ENCODE data around the gene MGRN1. TPM values are rescaled to one million over a fixed set of nuclear protein-coding genes. Genes with fewer than 3 reads are reported as not detected.

The MGRN1 gene
- 10 to 100 TPM; 16.3 to 69.6 (median 34.5) TPM for total RNA-seq

DNA sequence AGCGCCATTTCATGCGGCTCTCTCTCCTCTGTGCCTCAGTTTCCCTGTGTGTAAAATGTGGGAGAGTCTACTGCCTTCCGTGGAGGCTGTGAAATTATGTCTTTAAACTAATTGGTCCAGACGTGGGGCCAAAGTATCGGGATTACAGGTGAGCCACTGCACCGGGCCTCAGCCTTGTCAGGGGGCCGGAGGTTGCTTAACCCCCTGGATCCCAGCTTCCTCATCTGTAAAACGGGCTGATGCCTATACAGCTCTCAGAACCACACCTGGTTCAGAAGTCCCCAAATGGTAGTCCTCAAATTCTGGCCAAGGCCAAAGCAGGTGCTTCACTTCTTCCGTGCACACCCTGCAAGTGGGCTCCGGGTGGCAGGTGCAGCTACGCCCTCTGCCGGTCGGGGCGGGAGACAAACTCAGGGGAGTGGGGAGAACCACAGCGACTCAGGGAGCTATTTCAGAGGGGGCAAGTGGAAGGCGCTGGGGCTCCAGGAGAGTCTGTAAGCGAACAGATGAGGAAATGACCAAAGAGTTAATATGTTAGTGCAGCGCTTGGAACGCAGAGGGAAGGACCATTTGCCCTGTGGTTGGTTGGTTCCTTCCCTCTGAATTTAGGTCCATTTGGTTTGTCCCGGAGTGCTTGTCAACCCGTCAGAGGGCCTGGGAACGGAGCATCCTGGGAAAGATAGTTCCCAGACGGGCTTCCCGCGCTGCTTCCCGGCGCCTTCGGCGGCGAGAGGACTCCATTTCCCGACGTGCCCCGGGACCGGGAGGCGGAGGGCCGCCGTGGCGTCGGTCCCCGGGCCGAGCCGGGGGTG, at the start of gene MGRN1:
Gene MGRN1 (plus strand): TSS at position 812 of the 812 bp plus-strand sequence. CDS start 135 bp downstream, outside the sequence.
- in situ Hi-C loops (cut with MboI; ENCODE audit: low pct_unique_long_range_greater_than_20kb in 2 of 9, low sequenced_read_pairs in 9 of 9, unreplicated experiment in 9 of 9), result no loop called here
- WGBS, 10 experiments, result 0 to 100% (median 24%) methylated on average over 1 to 12 of the region's 42 CpGs; no CpG with 5 or more reads in 1 of the 10 experiments

DNA sequence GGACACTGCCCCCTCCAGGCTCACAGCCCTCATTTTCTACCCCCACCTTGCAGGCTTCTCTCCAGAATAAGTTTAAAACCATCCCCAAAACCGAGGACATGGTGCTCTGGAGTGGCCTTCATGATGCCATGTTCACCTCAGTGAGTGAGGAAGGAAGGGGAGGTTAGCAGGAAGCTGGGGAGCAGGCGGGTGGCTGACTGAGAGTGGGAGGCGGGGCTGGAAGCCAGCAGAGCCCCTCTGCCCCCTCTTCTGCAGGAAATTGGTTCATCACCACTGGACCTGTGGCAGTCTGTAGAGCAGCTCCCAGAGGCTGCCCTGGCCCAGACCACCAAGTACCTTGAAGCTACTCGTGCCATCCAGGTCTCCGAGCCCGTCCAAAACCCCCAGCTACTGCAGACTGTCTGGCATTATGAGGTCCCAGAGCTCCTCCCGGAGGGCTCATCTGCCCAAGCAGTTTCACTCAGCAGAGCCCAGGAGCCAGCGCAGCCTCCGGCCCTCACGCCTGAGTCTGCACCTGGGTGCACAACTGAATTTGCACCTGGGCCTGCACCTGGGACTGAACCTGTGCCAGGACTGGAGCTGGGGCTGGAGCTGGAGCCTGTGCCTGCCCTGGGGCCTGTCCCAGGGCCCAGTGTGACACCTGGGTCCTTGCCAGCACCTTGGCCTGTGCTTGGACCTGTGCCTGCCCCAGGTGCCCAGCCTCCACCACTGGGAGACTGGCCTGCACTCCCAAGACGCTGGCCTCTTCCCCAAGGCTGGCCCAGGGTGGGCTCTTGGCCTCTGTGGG, 49.5 kb upstream of the MGRN1 start:
- Histone ChIP-seq H3K27ac (no peak overlapping the region), H3K4me1 (replicated peaks in 1 of 2) (no peaks in the 10 kb centered on the region), H3K4me3 (no peak overlapping the region)
- in situ Hi-C loops (cut with MboI; ENCODE audit: low pct_unique_long_range_greater_than_20kb in 2 of 9, low sequenced_read_pairs in 9 of 9, unreplicated experiment in 9 of 9), result no loop called here
- 67 to 100% (median 85%) methylated on average over 1 to 6 of the region's 11 CpGs; no CpG with 5 or more reads in 5 of the 10 experiments for WGBS, 10 experiments
- ATAC-seq (replicated peaks in 6 of 8), result peak in 1 of 8 experiments; percentile 45

More for the DNA sequence above, at the start of gene MGRN1:
- H3K4me1 ChIP-seq (replicated peaks in 1 of 2), result peaks cover 7 to 9% of the 10 kb centered on the region in 2 donors
- peak; percentile 87 to 97 (median 94) for ATAC-seq (replicated peaks in 6 of 8)
- H3K4me3 ChIP-seq, result peak within 1 kb of the TSS; percentile 59 to 97 (median 75)
- H3K27ac ChIP-seq, result peak within 1 kb of the TSS; percentile 91 to 93

DNA sequence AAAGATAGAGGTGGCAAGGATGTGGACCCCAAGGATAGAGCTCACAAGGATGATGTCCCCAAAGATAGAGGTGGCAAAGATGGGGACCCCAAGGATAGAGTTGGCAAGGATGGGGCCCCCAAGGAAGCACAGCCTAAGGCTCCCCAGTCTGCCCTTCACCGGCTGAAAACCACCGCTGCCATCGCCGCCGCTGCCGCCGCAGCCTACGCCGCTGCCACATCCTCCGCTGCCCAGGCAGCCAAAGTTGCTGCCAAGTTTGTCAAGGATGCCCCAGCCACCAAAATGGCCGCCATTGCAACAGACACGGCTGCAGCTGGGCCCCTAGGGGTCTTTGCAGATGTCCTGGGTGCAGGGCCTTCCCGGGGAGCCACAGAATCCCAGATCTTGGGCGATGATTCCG, 48.6 kb upstream of the MGRN1 start:
- in situ Hi-C loops (cut with MboI; ENCODE audit: low pct_unique_long_range_greater_than_20kb in 2 of 9, low sequenced_read_pairs in 9 of 9, unreplicated experiment in 9 of 9), result no loop called here
- ATAC-seq (replicated peaks in 6 of 8), result no peak

DNA sequence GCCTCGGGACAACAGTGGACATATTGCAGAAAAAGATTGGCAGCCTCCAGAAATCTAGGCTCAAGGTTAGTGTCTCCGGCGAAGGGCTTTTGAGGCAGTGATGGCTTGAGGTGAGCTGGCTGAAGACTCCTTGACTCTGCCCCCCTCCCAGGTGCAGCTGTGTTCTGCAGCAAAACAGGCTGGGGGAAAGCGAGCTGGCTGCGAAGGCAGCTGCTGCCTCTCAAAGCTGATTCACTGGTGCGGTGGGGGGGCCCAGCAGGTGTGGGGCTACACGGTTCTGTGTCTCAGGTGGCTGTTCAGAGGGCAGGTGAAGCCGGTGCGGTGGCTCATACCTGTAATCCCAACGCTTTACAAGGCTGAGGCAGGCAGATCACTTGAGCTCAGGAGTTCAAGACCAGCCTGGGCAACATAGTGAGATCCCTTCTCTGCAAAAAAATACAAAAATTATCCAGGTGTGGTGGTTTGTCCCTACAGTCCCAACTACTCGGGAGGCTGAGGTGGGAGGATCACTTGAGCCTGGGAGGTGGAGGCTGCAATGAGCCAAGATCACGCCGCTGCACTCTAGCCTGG, 45.6 kb upstream of the MGRN1 start:
- in situ Hi-C loops (cut with MboI; ENCODE audit: low pct_unique_long_range_greater_than_20kb in 2 of 9, low sequenced_read_pairs in 9 of 9, unreplicated experiment in 9 of 9), result no loop called here
- H3K27ac ChIP-seq, result no peak overlapping the region
- WGBS, 10 experiments, result 50 to 92% (median 79%) methylated on average over 2 to 7 of the region's 13 CpGs; no CpG with 5 or more reads in 6 of the 10 experiments
- H3K4me3 ChIP-seq, result no peak overlapping the region
- no peaks in the 10 kb centered on the region for H3K4me1 ChIP-seq (replicated peaks in 1 of 2)
- no peak for ATAC-seq (replicated peaks in 6 of 8)

More for the DNA sequence above, 48.6 kb upstream of the MGRN1 start:
- no peak overlapping the region for H3K27ac ChIP-seq
- 80 to 100% (median 95%) methylated on average over 1 to 9 of the region's 15 CpGs; no CpG with 5 or more reads in 5 of the 10 experiments for WGBS, 10 experiments
- no peaks in the 10 kb centered on the region for H3K4me1 ChIP-seq (replicated peaks in 1 of 2)
- no peak overlapping the region for H3K4me3 ChIP-seq

DNA sequence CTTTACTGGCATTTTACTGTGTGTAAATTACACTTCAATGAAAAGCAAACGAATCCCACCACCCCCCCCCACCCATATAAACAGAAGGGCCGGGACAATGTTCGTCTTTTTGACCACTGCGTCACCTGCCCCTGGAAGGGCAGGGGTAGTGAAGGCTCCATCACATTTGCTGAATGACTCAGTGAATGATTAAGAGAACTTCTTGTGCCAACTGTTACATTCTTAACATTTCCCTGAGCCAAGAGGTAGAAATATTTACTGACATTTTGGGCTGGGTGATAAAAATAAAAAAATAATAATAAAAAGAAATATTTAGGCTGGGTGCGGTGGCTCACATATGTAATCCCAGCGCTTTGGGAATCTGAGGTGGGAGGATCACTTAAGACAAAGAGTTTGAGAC, 44.4 kb upstream of the MGRN1 start:
- in situ Hi-C loops (cut with MboI; ENCODE audit: low pct_unique_long_range_greater_than_20kb in 2 of 9, low sequenced_read_pairs in 9 of 9, unreplicated experiment in 9 of 9), result no loop called here
- 57 to 87% (median 78%) methylated on average over 2 to 5 of the region's 6 CpGs; no CpG with 5 or more reads in 4 of the 10 experiments for WGBS, 10 experiments
- H3K27ac ChIP-seq, result no peak overlapping the region
- no peak for ATAC-seq (replicated peaks in 6 of 8)
- no peaks in the 10 kb centered on the region for H3K4me1 ChIP-seq (replicated peaks in 1 of 2)
- H3K4me3 ChIP-seq, result no peak overlapping the region

DNA sequence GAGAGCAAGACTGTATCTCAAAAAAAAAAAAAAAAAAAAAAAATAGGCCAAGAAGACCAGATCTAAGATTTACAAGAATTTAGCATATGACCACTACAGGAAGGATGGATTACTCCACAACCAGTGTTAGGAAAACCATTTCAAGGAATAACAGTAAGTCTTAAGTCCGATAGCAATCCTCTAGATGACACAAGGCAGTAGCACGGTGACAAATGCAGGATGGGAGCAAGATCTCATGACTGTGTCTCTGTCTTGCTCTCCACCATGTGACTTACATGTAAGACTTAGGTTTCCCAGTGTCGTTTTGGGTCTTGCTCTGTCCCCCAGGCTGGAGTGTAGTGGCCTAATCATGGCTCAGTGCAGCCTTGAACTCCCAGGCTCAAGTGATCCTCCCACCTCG, 40.7 kb upstream of the MGRN1 start:
- in situ Hi-C loops (cut with MboI; ENCODE audit: low pct_unique_long_range_greater_than_20kb in 2 of 9, low sequenced_read_pairs in 9 of 9, unreplicated experiment in 9 of 9), result no loop called here

DNA sequence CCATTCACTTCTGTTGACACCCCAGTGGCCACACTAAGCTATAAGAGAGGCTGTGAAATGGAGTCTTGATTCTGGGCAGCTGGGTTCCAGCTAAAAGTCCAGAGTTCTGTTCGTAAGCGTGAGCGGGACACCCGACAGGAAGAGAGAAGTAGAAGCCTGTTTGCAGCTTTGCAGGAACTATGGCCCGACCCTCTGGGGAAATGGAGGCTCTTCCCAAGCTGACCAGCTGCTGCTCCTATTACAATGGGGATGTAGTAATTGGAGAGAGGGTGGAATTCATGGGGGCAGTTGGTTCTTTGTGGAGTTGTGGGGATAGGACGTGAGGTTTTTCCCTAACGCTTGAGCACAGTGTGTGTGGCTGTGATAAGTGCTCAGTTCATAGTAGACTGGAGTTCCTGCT, 38.3 kb upstream of the MGRN1 start:
- no peak for ATAC-seq (replicated peaks in 6 of 8)
- H3K27ac ChIP-seq, result no peak overlapping the region
- 30 to 79% (median 69%) methylated on average over 2 to 7 of the region's 7 CpGs; no CpG with 5 or more reads in 4 of the 10 experiments for WGBS, 10 experiments
- in situ Hi-C loops (cut with MboI; ENCODE audit: low pct_unique_long_range_greater_than_20kb in 2 of 9, low sequenced_read_pairs in 9 of 9, unreplicated experiment in 9 of 9), result no loop called here
- no peaks in the 10 kb centered on the region for H3K4me1 ChIP-seq (replicated peaks in 1 of 2)
- H3K4me3 ChIP-seq, result no peak overlapping the region

More for the DNA sequence above, 40.7 kb upstream of the MGRN1 start:
- H3K4me1 ChIP-seq (replicated peaks in 1 of 2), result no peaks in the 10 kb centered on the region
- no peak overlapping the region for H3K27ac ChIP-seq
- H3K4me3 ChIP-seq, result no peak overlapping the region
- WGBS, 10 experiments, result 67 to 100% (median 93%) methylated on average over 1 to 2 of the region's 4 CpGs; no CpG with 5 or more reads in 5 of the 10 experiments
- no peak for ATAC-seq (replicated peaks in 6 of 8)

DNA sequence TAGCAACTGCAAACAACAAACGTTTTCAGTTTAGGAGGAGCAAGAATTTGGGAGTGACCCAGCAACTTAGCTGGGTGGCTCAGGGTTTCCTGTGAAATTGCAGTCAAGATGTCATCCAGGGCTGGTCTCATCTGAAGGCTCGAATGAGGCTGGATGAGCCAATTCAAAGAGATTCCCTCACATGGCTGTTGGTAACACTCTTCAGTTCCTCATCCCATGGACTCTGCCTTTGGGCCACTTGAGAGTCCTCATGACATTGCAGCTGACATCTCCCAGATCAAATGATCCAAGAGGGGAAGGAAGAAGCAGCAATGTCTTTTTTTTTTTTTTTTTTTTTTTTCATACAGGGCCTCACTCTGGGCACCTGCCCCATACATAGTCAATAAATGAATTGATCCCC, 36.2 kb upstream of the MGRN1 start:
- no peak overlapping the region for H3K4me3 ChIP-seq
- in situ Hi-C loops (cut with MboI; ENCODE audit: low pct_unique_long_range_greater_than_20kb in 2 of 9, low sequenced_read_pairs in 9 of 9, unreplicated experiment in 9 of 9), result no loop called here
- H3K4me1 ChIP-seq (replicated peaks in 1 of 2), result peaks cover 0 to 5% of the 10 kb centered on the region in 2 donors
- 10 to 83% (median 43%) methylated on average over 1 to 2 of the region's 2 CpGs; no CpG with 5 or more reads in 3 of the 10 experiments for WGBS, 10 experiments
- no peak for ATAC-seq (replicated peaks in 6 of 8)
- no peak overlapping the region for H3K27ac ChIP-seq

DNA sequence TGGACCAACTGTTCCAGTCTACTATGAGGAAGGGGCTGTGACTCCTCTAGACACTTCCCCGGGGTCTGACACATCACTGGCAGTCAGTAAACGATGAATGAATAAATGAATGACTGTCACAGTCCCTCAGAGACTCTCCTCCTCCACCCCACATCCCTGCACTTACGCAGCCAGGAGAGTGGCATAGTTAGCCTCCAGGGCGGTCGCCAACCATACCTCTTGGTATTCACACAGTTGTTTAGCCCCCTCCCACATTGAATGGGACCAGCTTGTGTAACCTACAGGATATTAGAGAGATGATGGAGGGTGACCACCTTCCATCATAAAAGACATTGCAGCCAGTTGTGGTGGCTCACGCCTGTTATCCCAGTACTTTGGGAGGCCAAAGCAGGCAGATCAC, 35.7 kb upstream of the MGRN1 start:
- Histone ChIP-seq H3K4me1 (replicated peaks in 1 of 2) (peaks cover 0 to 5% of the 10 kb centered on the region in 2 donors), H3K27ac (no peak overlapping the region), H3K4me3 (no peak overlapping the region)
- in situ Hi-C loops (cut with MboI; ENCODE audit: low pct_unique_long_range_greater_than_20kb in 2 of 9, low sequenced_read_pairs in 9 of 9, unreplicated experiment in 9 of 9), result no loop called here
- no peak for ATAC-seq (replicated peaks in 6 of 8)
- WGBS, 10 experiments, result 40 to 67% (median 46%) methylated on average over 1 to 4 of the region's 6 CpGs; no CpG with 5 or more reads in 6 of the 10 experiments

DNA sequence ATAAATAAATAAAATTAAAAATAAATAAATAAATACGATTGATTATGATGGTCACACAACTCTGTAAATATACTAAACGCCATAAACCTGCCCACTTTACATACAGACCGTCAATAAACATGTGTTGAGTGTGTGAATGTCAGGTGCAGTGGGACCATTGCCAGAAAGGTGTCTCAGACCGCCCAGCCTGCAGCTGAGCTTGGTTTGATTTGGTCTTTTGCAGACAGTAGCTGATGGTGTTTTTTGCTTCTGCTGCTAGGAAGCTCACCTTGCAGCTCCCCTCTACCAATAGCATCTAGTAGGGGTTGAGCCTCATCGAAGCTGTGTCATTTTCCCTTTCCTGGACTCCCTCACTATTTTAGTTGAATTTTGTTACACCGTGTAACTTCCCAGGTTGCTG, 33.4 kb upstream of the MGRN1 start:
- WGBS, 10 experiments, result 8 to 100% (median 70%) methylated on average over 1 to 6 of the region's 6 CpGs; no CpG with 5 or more reads in 1 of the 10 experiments
- Histone ChIP-seq H3K4me3 (no peak overlapping the region), H3K4me1 (replicated peaks in 1 of 2) (peaks cover 0 to 5% of the 10 kb centered on the region in 2 donors), H3K27ac (no peak overlapping the region)
- in situ Hi-C loops (cut with MboI; ENCODE audit: low pct_unique_long_range_greater_than_20kb in 2 of 9, low sequenced_read_pairs in 9 of 9, unreplicated experiment in 9 of 9), result no loop called here
- no peak for ATAC-seq (replicated peaks in 6 of 8)

DNA sequence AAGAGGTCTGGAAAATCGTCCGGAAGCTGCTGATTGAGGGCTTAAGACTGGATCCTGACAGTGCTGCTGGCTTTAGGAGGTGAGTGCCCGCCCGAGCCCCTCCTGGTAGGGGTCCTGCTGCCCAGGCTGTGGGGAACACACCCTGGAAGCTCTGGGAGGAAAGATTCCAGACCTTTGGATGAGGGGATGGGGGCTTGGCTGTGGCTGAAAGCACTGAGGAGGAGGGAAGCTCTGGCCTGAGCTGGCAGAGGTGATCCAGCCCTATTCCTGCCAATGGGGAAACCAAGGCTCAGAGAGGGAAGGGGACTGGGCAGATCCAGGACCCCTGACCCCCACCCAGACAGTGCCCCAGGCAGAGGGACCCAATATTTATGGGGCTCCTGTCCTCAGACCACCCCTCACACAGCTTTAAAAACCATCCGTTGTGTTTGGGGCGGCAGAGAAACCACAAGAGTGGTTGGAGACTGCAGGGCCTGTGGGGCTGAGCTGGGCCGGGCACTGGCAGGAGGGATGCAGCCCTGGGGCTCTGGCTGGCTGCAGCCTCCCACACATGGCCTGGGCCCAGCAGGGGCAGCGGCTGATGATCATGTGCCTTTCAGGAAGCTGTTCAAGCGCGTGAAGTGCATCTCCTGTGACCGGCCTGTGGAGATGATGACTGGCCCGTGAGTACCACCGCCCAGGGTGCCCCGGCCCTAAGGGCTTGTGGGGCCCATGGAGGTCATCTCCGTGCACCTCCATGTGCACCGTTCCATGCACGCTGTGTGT, 32.7 kb upstream of the MGRN1 start:
- Histone ChIP-seq H3K4me1 (replicated peaks in 1 of 2) (peaks cover 0 to 5% of the 10 kb centered on the region in 2 donors), H3K4me3 (no peak overlapping the region), H3K27ac (no peak overlapping the region)
- 36 to 100% (median 76%) methylated on average over 1 to 7 of the region's 17 CpGs; no CpG with 5 or more reads in 4 of the 10 experiments for WGBS, 10 experiments
- in situ Hi-C loops (cut with MboI; ENCODE audit: low pct_unique_long_range_greater_than_20kb in 2 of 9, low sequenced_read_pairs in 9 of 9, unreplicated experiment in 9 of 9), result no loop called here
- peak in 2 of 8 experiments; percentile 16 to 34 for ATAC-seq (replicated peaks in 6 of 8)

DNA sequence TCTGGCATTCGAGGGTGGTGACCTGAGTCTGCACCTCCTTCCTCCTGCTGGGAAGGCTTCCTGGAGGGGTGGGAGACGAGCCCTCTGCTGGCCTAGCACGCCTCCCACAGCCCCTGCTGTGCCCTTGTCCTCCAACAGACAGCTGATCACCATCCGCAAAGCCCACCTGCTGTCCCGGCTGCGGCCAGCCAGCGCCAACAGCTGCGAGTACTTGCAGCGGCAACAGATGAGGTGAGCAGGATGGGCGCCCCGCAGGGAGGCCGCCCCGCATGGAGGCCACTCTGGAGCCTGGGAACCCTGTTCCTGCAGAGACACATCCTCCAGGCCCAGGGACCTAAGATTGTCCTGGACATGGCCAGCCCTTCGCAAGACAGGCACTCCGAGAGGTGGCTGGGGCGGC, 31.5 kb upstream of the MGRN1 start:
- in situ Hi-C loops (cut with MboI; ENCODE audit: low pct_unique_long_range_greater_than_20kb in 2 of 9, low sequenced_read_pairs in 9 of 9, unreplicated experiment in 9 of 9), result no loop called here
- Histone ChIP-seq H3K4me3 (no peak overlapping the region), H3K4me1 (replicated peaks in 1 of 2) (peaks cover 0 to 5% of the 10 kb centered on the region in 2 donors), H3K27ac (no peak overlapping the region)
- ATAC-seq (replicated peaks in 6 of 8), result peak in 5 of 8 experiments; percentile 33 to 61 (median 57)
- 25 to 40% (median 35%) methylated on average over 1 to 8 of the region's 16 CpGs; no CpG with 5 or more reads in 7 of the 10 experiments for WGBS, 10 experiments

All from motor neuron (in vitro differentiated cells).